ENCODE data around the gene SMARCC2.

Gene SMARCC2

DNA sequence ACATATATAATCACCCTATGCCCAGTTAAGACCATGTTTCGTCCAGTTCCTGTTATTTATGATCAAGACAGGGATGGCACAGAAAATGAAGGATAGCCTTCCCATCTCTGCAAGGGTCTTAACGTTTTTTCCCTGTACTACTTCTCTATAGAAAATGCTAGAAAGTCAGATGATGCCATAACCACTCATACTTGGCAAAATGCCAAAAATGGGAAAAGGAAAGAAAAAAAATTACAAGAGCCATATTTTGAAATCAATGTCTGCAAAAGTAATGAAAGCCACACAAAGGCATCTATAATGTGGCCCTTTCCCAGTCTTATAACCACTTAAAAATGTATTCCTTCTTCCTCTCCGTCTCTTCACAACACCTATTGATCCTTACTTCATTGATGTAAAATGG lies 38.7 kb downstream of the SMARCC2 start:
- no peaks in the 10 kb centered on the region for H3K27me3 ChIP-seq (ENCODE audit: insufficient read depth, low read length)
- H3K4me1 ChIP-seq (ENCODE audit: control insufficient read depth, insufficient read depth, low read length, unreplicated experiment) = peaks cover 31% of the 10 kb centered on the region
- 0 out of 2 replicates have a peak overlapping the region, but pooled peaks have one; percentile 0 for H3K27ac ChIP-seq (ENCODE audit: low read depth, low read length)
- H3K79me2 ChIP-seq (ENCODE audit: control insufficient read depth, insufficient read depth, low read length, unreplicated experiment) = peaks cover 3% of the 10 kb centered on the region
- H3K4me3 ChIP-seq (ENCODE audit: low read depth, low read length) = no peak overlapping the region
- no peak overlapping the region for H2AFZ ChIP-seq (ENCODE audit: low read length, unreplicated experiment)
- no peaks in the 10 kb centered on the region; the same call in 1 of the 2 replicates for H3K36me3 ChIP-seq (ENCODE audit: insufficient read depth, low read length)

DNA sequence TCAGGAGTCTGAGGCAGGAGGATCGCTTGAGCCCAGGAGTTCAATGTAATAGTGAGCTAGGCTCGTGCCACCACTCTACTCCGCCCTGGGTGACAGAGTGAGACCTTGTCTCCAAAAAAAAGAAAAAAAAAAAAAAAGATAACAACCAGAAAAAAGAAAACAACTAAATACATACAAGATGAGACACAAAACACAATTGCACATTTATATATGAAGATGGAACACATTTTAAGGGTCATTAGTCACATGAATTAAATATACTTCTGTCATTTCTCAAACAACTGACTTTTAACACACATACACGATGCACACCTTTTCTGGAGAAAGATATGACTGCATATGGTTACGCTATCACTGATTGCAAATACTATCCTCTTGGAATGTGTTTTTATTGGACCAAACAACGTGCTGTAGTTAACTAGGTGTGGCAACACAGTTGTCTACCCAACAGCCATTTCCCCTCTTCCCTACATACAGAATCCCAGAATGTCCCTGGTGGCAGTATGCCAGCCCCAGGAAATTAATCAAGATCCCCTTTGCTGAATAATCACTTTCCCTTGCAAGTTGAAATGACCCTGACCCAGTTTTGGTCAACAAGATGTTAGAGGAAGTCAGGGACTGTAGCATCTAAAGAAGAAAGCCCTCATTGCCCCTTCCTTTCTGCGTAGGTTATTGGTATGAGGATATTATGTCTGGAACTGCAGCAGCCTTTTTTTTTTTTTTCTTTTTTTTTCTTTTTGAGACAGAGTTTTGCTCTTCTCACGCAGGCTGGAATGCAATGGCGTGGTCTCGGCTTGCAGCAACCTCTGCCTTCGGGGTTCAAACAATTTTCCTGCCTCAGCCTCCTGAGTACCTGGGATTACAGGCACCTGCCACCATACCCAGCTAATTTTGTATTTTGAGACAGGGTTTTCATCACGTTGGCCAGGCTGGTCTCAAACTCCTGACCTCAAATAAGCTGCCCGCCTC lies 42.5 kb downstream of the SMARCC2 start:
- Histone ChIP-seq H3K79me2 (ENCODE audit: control insufficient read depth, insufficient read depth, low read length, unreplicated experiment) (peaks cover 3% of the 10 kb centered on the region), H3K27ac (ENCODE audit: low read depth, low read length) (no peak overlapping the region), H3K4me3 (ENCODE audit: low read depth, low read length) (no peak overlapping the region), H3K36me3 (ENCODE audit: insufficient read depth, low read length) (0 out of 2 replicates have a peak, but pooled peaks cover 6% of the 10 kb centered on the region), H3K4me1 (ENCODE audit: control insufficient read depth, insufficient read depth, low read length, unreplicated experiment) (peaks cover 21% of the 10 kb centered on the region), H3K27me3 (ENCODE audit: insufficient read depth, low read length) (no peaks in the 10 kb centered on the region), H2AFZ (ENCODE audit: low read length, unreplicated experiment) (no peak overlapping the region)

DNA sequence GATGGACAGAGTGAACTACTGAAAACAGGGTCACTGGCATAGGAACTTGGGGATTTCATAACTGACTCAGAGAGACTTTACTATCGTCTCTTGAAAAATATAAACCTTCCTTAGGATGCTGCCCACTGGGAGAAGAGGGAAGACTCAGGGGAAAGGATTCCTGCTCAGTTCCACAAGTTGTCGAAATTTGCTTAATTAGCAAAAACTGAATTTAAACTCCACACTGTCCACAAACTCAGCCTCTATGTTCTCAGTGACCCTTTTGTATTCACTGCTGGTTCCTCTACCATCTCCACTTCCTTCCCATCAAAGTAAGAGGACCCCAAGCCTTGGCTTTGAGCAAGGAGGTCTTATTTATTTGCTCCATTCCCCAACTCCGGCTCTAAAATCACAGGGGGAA lies 44.1 kb downstream of the SMARCC2 start:
- Histone ChIP-seq H3K27ac (ENCODE audit: low read depth, low read length) (no peak overlapping the region), H2AFZ (ENCODE audit: low read length, unreplicated experiment) (no peak overlapping the region), H3K4me1 (ENCODE audit: control insufficient read depth, insufficient read depth, low read length, unreplicated experiment) (peaks cover 8% of the 10 kb centered on the region), H3K36me3 (ENCODE audit: insufficient read depth, low read length) (peaks cover 11% of the 10 kb centered on the region; the same call in 1 of the 2 replicates), H3K27me3 (ENCODE audit: insufficient read depth, low read length) (no peaks in the 10 kb centered on the region), H3K4me3 (ENCODE audit: low read depth, low read length) (no peak overlapping the region), H3K79me2 (ENCODE audit: control insufficient read depth, insufficient read depth, low read length, unreplicated experiment) (no peaks in the 10 kb centered on the region)

DNA sequence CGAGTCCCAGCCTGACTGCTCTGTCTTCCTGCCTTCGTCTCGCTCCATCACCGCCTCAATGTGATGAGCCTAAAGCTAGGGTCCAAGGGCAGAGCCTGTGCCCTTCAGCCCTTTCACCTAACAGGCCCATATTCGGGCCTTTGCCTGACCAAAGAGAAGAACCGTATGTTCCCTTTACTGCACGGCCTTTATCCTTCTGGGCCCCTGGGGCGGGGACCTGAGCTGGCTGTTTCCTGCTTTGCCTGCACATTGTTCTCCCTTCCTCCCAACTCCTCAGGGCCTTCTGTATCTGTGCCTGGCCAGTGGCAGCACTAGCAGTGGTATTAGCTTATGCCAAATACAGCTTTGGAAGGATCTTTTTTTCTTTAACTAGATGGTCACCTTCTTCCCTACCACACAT lies 45.4 kb downstream of the SMARCC2 start:
- Histone ChIP-seq H3K27ac (ENCODE audit: low read depth, low read length) (no peak overlapping the region), H2AFZ (ENCODE audit: low read length, unreplicated experiment) (no peak overlapping the region), H3K4me3 (ENCODE audit: low read depth, low read length) (no peak overlapping the region), H3K79me2 (ENCODE audit: control insufficient read depth, insufficient read depth, low read length, unreplicated experiment) (no peaks in the 10 kb centered on the region), H3K36me3 (ENCODE audit: insufficient read depth, low read length) (peaks cover 11% of the 10 kb centered on the region; the same call in 1 of the 2 replicates), H3K4me1 (ENCODE audit: control insufficient read depth, insufficient read depth, low read length, unreplicated experiment) (peaks cover 6% of the 10 kb centered on the region), H3K27me3 (ENCODE audit: insufficient read depth, low read length) (no peaks in the 10 kb centered on the region)

DNA sequence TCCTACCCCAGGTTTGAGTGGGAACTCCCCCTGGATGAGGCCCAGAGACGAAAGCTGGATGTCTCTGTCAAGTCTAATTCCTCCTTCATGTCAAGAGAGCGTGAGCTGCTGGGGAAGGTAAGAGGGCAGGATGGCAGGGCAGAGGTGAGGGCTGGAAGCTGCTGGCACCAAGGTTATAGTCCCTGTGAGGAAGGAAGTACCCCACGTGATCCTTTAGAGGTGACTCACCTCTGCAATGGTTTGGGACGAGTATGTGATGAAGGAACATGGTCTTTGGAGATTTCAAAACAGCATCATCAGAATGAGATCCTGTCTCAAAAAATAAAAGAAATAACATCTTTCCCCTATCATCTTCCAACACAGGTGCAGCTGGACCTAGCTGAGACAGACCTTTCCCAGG lies 46.1 kb downstream of the SMARCC2 start:
- H3K36me3 ChIP-seq (ENCODE audit: insufficient read depth, low read length) = peaks cover 17% of the 10 kb centered on the region

DNA sequence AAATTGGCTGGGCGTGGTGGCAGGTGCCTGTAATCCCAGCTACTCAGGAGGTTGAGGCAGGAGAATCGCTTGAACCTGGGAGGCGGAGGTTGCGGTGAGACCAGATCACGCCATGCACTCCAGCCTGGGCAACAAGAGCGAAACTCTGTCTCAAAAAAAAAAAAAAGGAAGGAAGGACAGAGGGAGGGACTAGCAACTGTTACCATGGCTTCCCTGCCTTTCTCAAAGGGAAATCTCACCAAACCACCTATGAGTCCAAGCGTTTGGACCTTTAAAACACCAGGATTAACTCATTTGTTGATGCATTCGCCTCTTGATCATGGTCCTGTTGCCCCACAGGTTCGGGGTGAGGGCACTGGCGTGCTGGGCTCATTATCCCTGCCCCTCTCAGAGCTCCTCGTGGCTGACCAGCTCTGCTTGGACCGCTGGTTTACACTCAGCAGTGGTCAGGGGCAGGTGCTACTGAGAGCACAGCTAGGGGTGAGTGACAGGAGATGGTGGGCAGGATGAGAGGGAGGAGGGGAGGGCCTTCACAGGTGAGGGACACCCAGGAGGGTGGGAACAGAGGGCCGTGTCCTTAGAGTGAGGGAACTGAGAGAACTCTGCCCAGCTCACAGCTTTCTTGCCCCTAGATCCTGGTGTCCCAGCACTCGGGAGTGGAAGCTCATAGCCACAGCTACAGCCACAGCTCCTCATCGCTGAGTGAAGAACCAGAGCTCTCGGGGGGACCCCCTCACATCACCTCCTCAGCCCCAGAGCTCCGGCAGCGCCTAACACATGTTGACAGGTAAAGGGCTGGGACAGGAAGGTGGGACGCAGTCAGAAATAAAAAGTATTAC lies 47.1 kb downstream of the SMARCC2 start:
- Histone ChIP-seq H2AFZ (ENCODE audit: low read length, unreplicated experiment) (no peak overlapping the region), H3K36me3 (ENCODE audit: insufficient read depth, low read length) (peaks cover 26% of the 10 kb centered on the region), H3K27me3 (ENCODE audit: insufficient read depth, low read length) (no peaks in the 10 kb centered on the region)

More for the DNA sequence above, 46.1 kb downstream of the SMARCC2 start:
- Histone ChIP-seq H3K79me2 (ENCODE audit: control insufficient read depth, insufficient read depth, low read length, unreplicated experiment) (no peaks in the 10 kb centered on the region), H3K4me1 (ENCODE audit: control insufficient read depth, insufficient read depth, low read length, unreplicated experiment) (peaks cover 6% of the 10 kb centered on the region), H3K4me3 (ENCODE audit: low read depth, low read length) (no peak overlapping the region), H3K27ac (ENCODE audit: low read depth, low read length) (no peak overlapping the region), H2AFZ (ENCODE audit: low read length, unreplicated experiment) (no peak overlapping the region), H3K27me3 (ENCODE audit: insufficient read depth, low read length) (no peaks in the 10 kb centered on the region)

DNA sequence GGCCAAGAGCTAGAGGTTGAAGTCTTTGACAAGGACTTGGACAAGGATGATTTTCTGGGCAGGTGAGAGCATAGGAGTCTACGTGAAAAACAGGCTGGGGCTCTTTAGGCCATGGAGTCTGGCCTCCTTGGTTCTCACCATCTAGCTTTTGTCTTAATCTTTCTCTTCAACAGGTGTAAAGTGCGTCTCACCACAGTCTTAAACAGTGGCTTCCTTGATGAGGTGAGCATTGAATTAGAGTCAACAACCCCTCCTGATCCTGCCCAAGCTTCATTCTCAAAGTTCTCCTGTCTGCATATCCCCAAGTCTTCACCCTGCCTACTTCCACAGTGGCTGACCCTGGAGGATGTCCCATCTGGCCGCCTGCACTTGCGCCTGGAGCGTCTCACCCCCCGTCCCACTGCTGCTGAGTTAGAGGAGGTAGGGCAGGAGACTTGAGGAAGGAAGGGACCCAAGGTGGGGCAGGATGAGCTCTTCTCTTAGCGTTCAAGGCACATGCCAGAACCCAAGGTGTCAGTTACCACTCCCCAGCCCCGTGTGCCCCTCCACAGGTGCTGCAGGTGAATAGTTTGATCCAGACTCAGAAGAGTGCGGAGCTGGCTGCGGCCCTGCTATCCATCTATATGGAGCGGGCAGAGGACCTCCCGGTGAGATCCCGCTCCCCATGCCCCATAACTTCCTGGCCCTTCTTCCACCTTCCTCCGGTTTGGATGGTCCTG lies 51.3 kb downstream of the SMARCC2 start:
- Histone ChIP-seq H3K27ac (ENCODE audit: low read depth, low read length) (no peak overlapping the region), H3K27me3 (ENCODE audit: insufficient read depth, low read length) (no peaks in the 10 kb centered on the region), H3K4me3 (ENCODE audit: low read depth, low read length) (no peak overlapping the region), H2AFZ (ENCODE audit: low read length, unreplicated experiment) (no peak overlapping the region), H3K4me1 (ENCODE audit: control insufficient read depth, insufficient read depth, low read length, unreplicated experiment) (no peaks in the 10 kb centered on the region), H3K36me3 (ENCODE audit: insufficient read depth, low read length) (peaks cover 37% of the 10 kb centered on the region), H3K79me2 (ENCODE audit: control insufficient read depth, insufficient read depth, low read length, unreplicated experiment) (no peaks in the 10 kb centered on the region)

More for the DNA sequence above, 47.1 kb downstream of the SMARCC2 start:
- Histone ChIP-seq H3K4me1 (ENCODE audit: control insufficient read depth, insufficient read depth, low read length, unreplicated experiment) (peaks cover 6% of the 10 kb centered on the region), H3K79me2 (ENCODE audit: control insufficient read depth, insufficient read depth, low read length, unreplicated experiment) (no peaks in the 10 kb centered on the region), H3K4me3 (ENCODE audit: low read depth, low read length) (no peak overlapping the region), H3K27ac (ENCODE audit: low read depth, low read length) (no peak overlapping the region)

DNA sequence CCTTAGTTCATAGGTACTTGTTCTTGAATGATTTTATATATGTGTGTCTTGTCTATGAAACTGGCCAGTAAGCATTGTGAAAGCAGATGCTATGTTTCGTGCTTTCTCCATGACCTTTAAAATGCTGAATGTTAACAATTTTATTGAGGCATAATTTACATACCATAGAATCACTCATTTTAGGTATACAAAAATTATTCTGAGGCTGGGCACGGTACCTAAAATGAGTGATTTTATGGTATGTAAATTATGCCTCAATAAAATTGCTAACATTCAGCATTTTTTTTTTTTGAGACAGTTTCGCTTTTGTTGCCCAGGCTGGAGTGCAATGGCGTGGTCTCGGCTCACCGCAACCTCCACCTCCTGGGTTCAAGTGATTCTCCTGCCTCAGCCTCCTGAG lies 54.4 kb downstream of the SMARCC2 start:
- no peak overlapping the region for H3K27ac ChIP-seq (ENCODE audit: low read depth, low read length)
- H3K79me2 ChIP-seq (ENCODE audit: control insufficient read depth, insufficient read depth, low read length, unreplicated experiment) = no peaks in the 10 kb centered on the region
- H2AFZ ChIP-seq (ENCODE audit: low read length, unreplicated experiment) = no peak overlapping the region
- H3K36me3 ChIP-seq (ENCODE audit: insufficient read depth, low read length) = peaks cover 46% of the 10 kb centered on the region; the same call in 1 of the 2 replicates
- H3K4me1 ChIP-seq (ENCODE audit: control insufficient read depth, insufficient read depth, low read length, unreplicated experiment) = no peaks in the 10 kb centered on the region
- H3K27me3 ChIP-seq (ENCODE audit: insufficient read depth, low read length) = no peaks in the 10 kb centered on the region
- no peak overlapping the region for H3K4me3 ChIP-seq (ENCODE audit: low read depth, low read length)

DNA sequence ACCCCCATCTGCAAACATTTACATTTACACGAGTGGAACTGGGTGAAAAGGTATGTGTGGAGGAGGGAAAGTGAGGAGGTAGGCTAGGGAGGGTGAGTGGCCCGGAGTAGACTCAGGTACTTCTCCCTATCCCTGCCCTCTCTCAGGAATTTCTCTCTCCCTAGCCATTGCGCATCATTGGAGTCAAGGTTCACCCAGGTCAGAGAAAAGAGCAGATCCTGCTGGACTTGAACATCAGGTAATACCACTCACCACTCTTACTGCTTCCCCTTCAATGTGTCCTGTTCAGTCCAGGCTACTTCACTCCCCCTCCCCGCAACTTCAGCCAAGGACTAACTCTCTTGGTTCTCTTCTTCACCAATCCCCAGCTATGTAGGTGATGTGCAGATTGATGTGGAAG lies 58.4 kb downstream of the SMARCC2 start:
- no peak overlapping the region for H3K4me3 ChIP-seq (ENCODE audit: low read depth, low read length)
- H3K36me3 ChIP-seq (ENCODE audit: insufficient read depth, low read length) = peaks cover 25% of the 10 kb centered on the region; the same call in 1 of the 2 replicates
- no peak overlapping the region for H3K27ac ChIP-seq (ENCODE audit: low read depth, low read length)
- H3K79me2 ChIP-seq (ENCODE audit: control insufficient read depth, insufficient read depth, low read length, unreplicated experiment) = peaks cover 6% of the 10 kb centered on the region
- H2AFZ ChIP-seq (ENCODE audit: low read length, unreplicated experiment) = no peak overlapping the region
- H3K27me3 ChIP-seq (ENCODE audit: insufficient read depth, low read length) = no peaks in the 10 kb centered on the region
- peaks cover 15% of the 10 kb centered on the region for H3K4me1 ChIP-seq (ENCODE audit: control insufficient read depth, insufficient read depth, low read length, unreplicated experiment)

DNA sequence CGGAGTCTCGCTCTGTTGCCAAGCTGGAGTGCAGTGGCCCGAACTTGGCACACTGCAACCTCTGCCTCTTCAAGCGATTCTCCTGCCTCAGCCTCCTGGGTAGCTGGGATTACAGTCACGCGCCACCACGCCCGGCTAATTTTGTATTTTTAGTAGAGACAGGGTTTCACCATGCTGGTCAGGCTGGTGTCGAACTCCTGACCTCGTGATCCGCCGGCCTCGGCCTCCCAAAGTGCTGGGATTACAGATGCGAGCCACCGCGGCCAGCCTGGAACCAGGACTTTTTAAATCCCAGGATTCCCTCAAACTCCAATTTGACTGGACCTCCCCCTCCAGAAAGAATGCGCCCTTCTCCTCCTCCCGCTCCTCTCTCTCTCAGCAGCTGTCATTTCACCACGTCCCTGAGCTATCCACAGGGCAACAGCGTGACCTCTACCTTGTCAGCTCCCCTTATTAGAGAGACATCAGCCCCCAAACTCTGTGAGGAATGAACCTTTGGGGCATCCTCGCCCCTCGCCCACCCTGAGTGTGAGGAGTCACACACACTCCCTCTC lies 59.3 kb downstream of the SMARCC2 start:
- Histone ChIP-seq H3K27ac (ENCODE audit: low read depth, low read length) (no peak overlapping the region), H3K4me1 (ENCODE audit: control insufficient read depth, insufficient read depth, low read length, unreplicated experiment) (peaks cover 16% of the 10 kb centered on the region), H3K27me3 (ENCODE audit: insufficient read depth, low read length) (no peaks in the 10 kb centered on the region), H3K36me3 (ENCODE audit: insufficient read depth, low read length) (peaks cover 25% of the 10 kb centered on the region; the same call in 1 of the 2 replicates), H3K79me2 (ENCODE audit: control insufficient read depth, insufficient read depth, low read length, unreplicated experiment) (peaks cover 6% of the 10 kb centered on the region), H2AFZ (ENCODE audit: low read length, unreplicated experiment) (no peak overlapping the region), H3K4me3 (ENCODE audit: low read depth, low read length) (peak overlapping the region; percentile 86)

Data from ACC112 (cell line).